PC-3 (cell line): ENCODE results near the gene POLE3.

Experiments
- CTCF ChIP-seq: fragments of 300-600 bp; sonication (generic); conservative IDR thresholded peaks from 2 replicates; pipeline ENCODE4 v1.5.1; 2017; ENCODE audit warnings: antibody characterized with exemption, low read depth, mild to moderate bottlenecking, low read length
- EZH2phosphoT487 ChIP-seq: fragments of 300-600 bp; sonication (generic); IDR thresholded peaks from 2 replicates; pipeline ENCODE4 v1.6.1; 2018; ENCODE audit warnings: mild to moderate bottlenecking, antibody characterized with exemption, low read length, borderline replicate concordance

DNA sequence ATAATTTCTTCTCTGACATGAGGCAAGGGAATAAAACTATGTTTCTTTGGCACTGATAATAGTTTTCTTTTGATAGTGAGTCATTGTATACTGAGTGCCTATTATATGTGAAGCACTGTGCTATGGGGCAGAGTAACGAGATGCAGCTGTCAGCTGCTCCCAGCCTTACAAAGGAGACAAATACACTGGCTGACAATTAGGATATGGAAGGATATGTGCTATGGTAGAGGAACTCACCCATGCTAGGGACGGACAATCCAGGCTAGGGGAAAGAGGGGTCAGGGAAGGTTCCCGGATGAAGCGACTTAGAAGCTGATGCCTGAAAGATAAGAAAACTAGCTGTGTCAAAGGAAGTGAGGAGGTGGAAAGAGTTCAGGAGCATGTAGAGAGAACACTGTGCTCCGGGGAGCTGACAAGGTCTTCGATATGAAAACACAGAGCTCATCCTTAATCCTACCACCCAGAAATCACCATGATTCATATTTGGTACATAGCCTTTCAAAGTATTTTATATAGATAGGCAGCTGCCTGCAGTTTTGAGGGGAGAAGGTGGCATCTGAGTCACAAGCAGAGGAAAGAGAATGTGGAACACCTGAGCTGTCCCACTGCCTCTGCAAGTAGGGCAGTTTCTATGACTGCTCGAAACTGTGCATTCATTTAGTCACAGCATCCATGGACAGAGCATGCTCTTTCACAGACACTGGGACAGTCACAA, 49.0 kb downstream of the POLE3 start:
- TF ChIP-seq CTCF, result no peak
- TF ChIP-seq EZH2phosphoT487, result no peak
